ENCODE measurements around the gene KCNJ9.

KCNJ9 gene

DNA sequence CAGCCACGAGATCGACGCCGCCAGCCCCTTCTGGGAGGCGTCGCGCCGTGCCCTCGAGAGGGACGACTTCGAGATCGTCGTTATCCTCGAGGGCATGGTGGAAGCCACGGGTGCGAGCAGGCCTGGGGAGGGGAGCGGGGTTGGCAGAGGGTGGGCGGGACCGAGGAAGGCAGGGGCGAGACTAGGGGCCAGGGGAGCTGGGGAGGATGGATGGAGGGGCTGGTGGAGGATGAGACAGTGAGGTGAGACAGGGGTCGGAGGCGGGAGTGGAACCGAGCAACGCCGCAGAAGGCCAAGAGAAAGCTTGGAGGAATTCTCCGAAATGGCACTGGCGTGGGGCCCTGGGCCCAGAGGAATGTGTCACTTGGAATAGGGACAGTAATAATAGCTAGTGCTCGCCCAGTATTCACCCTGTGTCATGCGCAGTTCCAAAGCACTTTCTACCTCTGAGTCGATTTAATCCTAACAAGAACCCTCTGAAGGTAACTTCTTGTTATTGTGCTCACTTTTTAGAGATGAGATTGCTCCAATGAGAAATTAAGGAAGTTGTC lies 3.5 kb downstream of the KCNJ9 start:
- no peaks in the 10 kb centered on the region for H3K9me3 ChIP-seq (ENCODE audit: control insufficient read depth, low read length)
- H3K36me3 ChIP-seq (ENCODE audit: control insufficient read depth, insufficient read depth, low read length): no peaks in the 10 kb centered on the region
- no peak overlapping the region for H3K4me2 ChIP-seq (ENCODE audit: low read length)
- no peak overlapping the region for H2AFZ ChIP-seq
- TF ChIP-seq, protein P1, sequence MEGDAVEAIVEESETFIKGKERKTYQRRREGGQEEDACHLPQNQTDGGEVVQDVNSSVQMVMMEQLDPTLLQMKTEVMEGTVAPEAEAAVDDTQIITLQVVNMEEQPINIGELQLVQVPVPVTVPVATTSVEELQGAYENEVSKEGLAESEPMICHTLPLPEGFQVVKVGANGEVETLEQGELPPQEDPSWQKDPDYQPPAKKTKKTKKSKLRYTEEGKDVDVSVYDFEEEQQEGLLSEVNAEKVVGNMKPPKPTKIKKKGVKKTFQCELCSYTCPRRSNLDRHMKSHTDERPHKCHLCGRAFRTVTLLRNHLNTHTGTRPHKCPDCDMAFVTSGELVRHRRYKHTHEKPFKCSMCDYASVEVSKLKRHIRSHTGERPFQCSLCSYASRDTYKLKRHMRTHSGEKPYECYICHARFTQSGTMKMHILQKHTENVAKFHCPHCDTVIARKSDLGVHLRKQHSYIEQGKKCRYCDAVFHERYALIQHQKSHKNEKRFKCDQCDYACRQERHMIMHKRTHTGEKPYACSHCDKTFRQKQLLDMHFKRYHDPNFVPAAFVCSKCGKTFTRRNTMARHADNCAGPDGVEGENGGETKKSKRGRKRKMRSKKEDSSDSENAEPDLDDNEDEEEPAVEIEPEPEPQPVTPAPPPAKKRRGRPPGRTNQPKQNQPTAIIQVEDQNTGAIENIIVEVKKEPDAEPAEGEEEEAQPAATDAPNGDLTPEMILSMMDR (IDR thresholded peaks at IDR 0.05): no peak
- no peaks in the 10 kb centered on the region for H3K27me3 ChIP-seq (ENCODE audit: control insufficient read depth, insufficient read depth, low read length)
- H3K4me1 ChIP-seq: no peaks in the 10 kb centered on the region
- no peak overlapping the region for H3K9ac ChIP-seq
- H3K79me2 ChIP-seq: no peaks in the 10 kb centered on the region
- no peak overlapping the region for H3K4me3 ChIP-seq (ENCODE audit: low read depth, low read length)
- H3K27ac ChIP-seq: no peak overlapping the region

DNA sequence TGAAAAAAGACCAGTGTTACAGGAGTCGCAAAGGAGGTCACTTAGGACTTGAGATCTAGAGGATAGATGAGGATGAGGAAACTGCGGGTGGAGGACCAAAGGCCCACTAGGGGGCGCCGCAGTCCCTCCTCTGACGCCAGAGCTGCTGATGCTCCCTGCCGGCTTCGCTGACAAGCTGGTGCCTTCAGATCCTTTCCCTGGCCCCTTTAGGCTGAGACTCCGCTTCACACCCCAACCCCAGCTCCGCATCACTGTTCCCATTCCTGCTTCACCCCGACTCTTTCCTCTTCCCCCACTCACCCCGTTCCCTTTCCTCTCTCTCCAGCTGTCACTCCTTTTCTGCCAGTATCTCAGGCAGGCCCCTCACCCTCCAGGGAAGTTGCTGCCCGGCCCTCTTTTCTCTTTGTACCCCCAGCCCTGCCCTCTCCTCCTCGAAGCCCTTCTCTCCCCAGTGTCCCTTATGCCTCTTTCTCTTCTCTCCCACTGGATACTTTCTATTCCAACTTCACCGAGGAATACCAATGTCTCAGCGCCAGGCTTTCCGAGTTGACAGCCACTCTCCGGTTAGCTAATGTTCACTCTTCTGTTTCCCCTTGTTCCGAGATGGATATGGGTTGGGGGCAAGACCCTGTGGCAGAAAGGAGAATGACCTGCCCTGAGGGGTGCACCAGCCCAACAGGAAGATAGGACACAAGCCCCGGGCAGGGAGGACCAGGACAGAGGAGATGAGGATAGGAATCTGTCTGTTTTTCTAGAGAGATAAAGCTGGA lies 4.5 kb downstream of the KCNJ9 start:
- Histone ChIP-seq H3K27me3 (ENCODE audit: control insufficient read depth, insufficient read depth, low read length) (no peaks in the 10 kb centered on the region), H3K4me1 (no peaks in the 10 kb centered on the region), H2AFZ (no peak overlapping the region), H3K4me3 (ENCODE audit: low read depth, low read length) (no peak overlapping the region), H3K9ac (no peak overlapping the region), H3K9me3 (ENCODE audit: control insufficient read depth, low read length) (no peaks in the 10 kb centered on the region), H3K4me2 (ENCODE audit: low read length) (no peak overlapping the region), H3K27ac (no peak overlapping the region), H3K36me3 (ENCODE audit: control insufficient read depth, insufficient read depth, low read length) (no peaks in the 10 kb centered on the region), H3K79me2 (no peaks in the 10 kb centered on the region)
- TF ChIP-seq, protein P1 (IDR thresholded peaks at IDR 0.05): peak; percentile 38

DNA sequence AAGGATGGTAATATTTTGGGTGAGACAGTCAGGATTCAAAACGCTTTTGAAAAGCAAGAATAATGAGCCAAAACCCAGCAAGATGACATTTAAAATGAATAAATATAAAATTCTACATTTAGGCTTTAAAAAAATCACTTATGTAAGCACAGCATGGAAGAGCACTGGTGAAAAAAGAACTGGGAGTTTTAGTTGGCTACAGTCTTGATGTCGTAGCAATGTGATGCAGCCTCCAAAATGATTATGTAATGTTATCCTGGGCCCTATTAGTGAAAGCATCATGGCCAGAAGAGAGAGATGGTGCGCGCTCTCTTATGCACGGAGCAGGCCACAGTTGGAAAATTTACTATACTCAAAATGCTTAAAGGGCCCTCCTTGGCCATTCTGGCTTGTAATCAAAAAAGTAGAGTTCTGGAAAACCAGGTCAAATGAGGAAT lies 5.1 kb downstream of the KCNJ9 start:
- no peaks in the 10 kb centered on the region for H3K79me2 ChIP-seq
- H3K27ac ChIP-seq: no peak overlapping the region
- no peak overlapping the region for H3K4me3 ChIP-seq (ENCODE audit: low read depth, low read length)
- no peaks in the 10 kb centered on the region for H3K9me3 ChIP-seq (ENCODE audit: control insufficient read depth, low read length)
- no peaks in the 10 kb centered on the region for H3K27me3 ChIP-seq (ENCODE audit: control insufficient read depth, insufficient read depth, low read length)
- TF ChIP-seq, protein P1 (IDR thresholded peaks at IDR 0.05): no peak
- H2AFZ ChIP-seq: no peak overlapping the region
- H3K9ac ChIP-seq: no peak overlapping the region
- H3K4me1 ChIP-seq: no peaks in the 10 kb centered on the region
- H3K36me3 ChIP-seq (ENCODE audit: control insufficient read depth, insufficient read depth, low read length): no peaks in the 10 kb centered on the region
- H3K4me2 ChIP-seq (ENCODE audit: low read length): no peak overlapping the region

DNA sequence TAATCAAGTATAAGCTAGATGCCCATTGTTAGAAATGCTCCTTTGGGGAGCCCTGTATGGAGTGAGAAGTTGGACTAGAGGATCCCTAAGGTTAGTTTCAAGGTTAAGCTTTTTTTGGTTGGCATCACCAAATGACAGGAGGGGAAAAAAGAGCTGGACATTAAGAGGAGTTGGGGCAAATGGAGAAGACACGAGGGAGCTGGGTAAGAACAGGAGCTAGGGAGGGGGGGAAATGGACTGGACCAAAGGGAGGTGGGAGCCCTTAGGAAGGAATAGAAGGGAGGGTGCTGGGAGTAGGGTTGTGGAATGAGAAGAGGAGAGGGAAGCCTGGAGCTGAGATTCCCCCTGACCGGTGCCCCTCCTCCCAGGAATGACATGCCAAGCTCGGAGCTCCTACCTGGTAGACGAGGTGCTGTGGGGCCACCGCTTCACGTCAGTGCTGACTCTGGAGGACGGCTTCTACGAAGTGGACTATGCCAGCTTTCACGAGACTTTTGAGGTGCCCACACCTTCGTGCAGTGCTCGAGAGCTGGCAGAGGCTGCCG lies 5.9 kb downstream of the KCNJ9 start:
- Histone ChIP-seq H3K4me3 (ENCODE audit: low read depth, low read length) (no peak overlapping the region), H3K9me3 (ENCODE audit: control insufficient read depth, low read length) (no peaks in the 10 kb centered on the region), H3K9ac (no peak overlapping the region), H3K36me3 (ENCODE audit: control insufficient read depth, insufficient read depth, low read length) (no peaks in the 10 kb centered on the region), H3K4me1 (no peaks in the 10 kb centered on the region), H3K27ac (no peak overlapping the region), H3K27me3 (ENCODE audit: control insufficient read depth, insufficient read depth, low read length) (no peaks in the 10 kb centered on the region), H2AFZ (no peak overlapping the region), H3K79me2 (no peaks in the 10 kb centered on the region), H3K4me2 (ENCODE audit: low read length) (no peak overlapping the region)
- TF ChIP-seq, protein P1 (IDR thresholded peaks at IDR 0.05): no peak

All from parathyroid adenoma (tissue), 2 donors.